Activated CD4-positive, alpha-beta T cell treated with anti-CD3 and anti-CD28 coated beads for 1 hour (primary cell): ENCODE measurements around the gene LSS.
"Not testable (repeated sequence)": the region's sequence is repeated elsewhere in the genome, so short reads cannot be mapped to it uniquely, and the experiment has no call there.

Experiments used
- DNase-seq: peaks from one replicate; pipeline ENCODE4 v3.0.0-alpha.2; 2020

Gene LSS

GRCh38 chr21:46202592-46203202 is 25.9 kb downstream of the LSS start:
- DNase-seq = no peak

DNA sequence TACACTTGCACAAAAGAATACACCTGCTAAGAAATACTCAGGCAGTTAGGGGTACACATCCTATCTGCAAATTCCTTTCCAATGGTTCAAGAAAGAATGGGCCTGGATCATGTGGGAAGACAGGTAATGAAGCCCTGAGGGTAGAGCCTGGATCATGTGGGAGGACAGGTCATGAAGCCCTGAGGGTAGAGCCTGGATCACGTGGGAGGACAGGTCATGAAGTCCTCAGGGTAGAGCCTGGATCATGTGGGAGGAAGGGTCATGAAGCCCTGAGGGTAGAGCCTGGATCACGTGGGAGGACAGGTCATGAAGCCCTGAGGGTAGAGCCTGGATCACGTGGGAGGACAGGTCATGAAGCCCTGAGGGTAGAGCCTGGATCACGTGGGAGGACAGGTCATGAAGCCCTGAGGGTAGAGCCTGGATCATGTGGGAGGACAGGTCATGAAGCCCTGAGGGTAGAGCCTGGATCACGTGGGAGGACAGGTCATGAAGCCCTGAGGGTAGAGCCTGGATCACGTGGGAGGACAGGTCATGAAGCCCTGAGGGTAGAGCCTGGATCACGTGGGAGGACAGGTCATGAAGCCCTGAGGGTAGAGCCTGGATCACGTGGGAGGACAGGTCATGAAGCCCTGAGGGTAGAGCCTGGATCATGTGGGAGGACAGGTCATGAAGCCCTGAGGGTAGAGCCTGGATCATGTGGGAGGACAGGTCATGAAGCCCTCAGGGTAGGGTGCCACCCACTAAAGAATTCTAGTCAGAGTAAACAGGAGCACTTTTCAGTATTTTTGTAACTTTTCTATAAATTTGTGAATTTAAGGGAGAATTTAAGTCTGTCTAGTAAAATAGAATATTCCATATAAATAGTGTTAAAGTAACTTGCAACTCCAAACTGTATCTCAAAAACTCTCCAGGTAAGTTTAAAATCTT is 27.4 kb downstream of the LSS start:
- DNase-seq = not testable (repeated sequence)

DNA sequence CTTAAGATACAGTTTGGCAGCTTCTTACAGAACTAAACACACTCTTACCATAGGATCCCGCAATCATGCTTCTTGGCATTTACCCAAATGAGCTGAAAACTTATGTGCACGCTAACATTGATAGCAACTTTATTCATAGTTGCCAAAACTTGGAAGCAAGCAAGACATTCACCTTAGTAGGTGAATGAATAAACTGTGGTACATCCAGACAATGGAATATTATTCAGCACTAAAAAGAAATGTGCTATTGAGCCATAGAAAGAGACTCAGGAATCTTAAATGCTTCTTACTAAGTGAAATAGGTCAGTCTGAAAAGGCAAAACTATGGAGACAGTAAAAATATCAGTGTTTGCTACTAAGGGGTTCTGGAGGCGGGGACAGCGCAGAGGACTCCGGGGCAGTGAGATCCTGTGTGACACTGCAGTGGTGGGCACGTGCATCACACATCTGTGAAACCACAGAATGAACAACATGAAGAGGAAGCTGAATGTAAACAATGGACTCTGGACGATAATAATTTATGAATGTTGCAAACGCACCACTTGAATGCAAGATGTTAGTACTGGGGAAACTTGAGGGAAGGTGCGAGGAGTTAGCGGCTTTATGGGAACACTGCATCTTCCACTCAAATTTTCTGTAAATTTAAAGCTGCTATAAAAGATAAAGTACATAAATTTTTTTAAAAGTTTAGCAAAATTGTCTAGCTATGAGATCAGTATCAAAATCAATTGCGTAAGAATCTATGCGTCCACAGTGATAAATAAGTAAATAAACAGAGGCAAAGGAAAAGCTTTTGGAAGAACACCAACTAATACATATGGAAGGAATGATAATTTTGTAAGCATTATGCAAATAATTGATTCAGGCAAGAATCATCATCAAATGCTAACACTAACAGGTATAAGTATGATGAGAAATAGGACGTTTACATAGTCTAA is 28.9 kb downstream of the LSS start:
- no peak for DNase-seq

DNA sequence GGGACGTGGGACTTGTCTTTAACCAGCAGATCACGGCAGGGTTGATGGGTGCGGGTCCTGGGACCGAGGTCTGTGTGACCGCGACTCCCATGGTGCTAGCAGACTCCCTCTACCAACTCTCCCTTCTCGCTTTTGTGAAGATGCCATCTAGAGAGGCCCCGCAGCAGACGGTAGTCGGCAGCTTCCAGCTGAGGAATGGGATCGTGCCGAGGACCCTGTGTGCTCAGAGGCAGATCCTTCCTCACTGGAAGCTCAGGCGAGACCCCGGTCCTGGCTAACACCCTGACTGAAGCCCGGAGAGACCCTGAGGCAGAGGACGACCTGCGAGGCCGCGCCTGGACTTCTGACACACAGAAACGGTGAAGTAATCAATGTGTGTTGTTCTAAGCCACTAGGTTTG is 31.8 kb downstream of the LSS start:
- DNase-seq = peak; percentile 0

DNA sequence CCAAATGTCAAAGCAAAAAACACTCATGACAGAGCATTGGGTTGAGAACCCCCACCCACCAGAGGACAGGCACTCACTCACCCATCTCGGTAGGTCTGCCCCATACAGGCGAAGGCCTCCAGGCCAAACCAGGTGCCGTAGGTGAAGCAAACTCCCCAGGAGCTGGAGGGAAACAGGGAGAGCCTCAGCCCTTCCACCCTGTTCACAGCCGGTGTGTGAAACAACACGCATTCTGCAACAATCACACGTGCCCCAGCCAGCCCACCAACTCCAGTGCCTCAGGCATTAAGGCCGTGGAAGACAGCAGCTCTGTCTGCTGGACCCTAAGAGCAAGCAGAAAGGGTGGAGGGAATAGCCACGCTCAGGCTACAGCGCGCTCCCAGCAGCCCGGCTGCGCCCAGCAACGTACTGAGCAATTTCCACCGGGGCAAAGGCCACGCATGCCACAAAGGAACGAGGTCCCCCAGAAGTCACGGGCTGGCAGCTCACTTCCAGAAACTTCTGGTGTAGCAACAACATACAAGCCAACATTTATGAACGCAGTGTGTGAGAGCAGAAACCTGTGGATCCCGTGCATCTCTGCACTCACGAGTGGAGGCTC is 32.9 kb downstream of the LSS start:
- DNase-seq = peak; percentile 1

DNA sequence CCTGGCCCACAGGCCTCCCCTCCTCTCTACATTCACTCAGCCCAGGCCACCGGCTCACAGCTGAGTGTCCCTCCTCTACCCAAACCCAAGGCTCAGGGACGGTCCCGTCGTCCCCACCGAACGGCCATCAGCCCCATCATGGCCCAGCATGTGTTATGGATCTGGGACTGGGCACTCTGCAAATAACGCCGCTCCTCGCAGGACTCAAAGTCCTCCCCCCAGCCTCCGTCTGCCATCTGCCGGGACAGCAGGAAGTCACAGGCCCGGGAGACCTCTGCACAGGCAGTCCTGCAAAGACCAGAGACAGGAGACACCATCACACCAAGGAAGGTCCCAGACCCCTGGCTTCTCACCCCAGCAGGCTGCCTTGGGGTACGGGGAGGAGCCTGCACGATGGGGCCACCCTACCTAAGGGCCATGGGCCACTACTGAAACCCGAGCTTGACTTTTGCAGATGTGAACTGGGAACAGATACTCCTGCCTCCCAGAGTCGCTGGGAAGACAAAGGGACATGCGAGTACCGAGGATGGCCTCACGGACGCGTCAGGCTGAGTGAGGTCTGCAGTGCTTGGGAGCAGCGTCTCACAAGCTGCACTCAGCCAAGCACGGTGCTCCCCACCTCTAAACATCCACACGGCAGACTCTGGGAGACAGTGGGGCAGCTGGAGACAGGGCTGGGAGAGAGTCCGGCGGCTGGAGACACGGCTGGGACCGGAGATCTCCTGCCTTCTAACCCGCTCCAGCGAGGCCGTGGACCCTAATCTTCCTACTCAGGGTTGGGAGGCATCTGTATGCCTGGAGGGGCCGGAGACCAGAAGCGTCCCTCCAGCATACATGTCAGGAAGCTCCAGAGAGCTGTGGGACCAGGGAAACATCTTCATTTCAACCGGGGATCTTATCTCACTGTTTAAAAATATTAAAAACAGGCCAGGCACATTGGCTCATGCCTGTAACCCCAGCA is 33.9 kb downstream of the LSS start:
- DNase-seq = peak; percentile 4

DNA sequence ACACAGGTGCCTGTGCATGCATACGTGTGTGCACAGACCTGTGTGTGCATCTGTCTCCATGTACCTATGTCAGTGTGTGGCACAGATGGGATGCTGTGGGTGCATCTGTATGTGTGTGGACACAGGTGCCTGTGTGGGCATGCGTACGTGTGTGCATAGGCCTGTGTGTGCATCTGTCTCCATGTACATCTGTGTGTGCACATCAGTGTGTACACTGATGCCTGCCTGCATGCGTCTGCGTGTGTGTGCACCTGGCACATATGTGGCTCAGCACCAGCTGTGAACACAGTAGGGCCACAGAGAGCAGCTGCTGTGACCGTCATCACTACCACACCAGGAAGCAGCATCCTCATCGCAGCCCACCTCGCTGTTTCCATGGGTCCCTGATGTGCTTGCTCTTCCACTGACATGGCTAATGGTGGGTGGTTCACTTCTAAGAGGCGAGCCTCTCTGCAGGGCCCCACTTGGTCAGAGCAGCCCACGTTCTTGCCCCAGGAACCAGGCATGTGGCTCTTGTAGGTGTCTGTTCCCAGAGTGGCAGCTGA is 34.7 kb downstream of the LSS start:
- no peak for DNase-seq

- no peak for DNase-seq
Observed at GRCh38 chr21:46191686-46192575, 36.6 kb downstream of the LSS start.

- no peak for DNase-seq
Observed at GRCh38 chr21:46191257-46191685, 37.3 kb downstream of the LSS start.

DNA sequence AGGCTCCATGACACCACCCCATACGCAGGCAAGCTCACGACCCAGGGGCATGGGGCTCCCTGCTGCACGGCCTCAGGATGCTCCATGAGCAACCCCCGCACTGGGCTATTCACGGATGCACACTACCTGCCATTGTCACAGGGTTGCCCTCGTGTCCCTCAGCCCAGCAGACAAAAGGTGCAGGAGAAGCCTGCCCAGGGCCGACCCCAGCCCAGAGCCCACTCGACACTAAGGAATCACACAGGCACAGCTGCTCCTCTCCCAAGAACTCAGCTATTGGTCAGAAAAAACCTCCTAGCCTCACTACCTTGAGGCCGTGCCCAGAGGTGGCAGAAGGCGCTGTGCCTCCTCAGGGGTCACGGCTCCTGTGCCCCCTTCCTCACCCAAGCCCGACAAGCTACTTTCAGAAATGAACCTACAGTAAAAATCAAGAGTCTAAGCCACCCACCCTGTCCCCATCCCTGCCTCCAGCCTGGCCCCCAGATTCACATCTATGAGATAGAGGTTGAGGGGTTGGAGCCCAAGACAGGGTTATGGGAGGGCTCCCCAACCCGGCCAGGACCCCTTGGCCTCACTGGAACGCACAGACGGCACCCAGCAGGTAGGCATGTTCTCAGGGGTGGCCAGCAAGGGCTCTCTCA is 38.0 kb downstream of the LSS start:
- DNase-seq = no peak

GRCh38 chr21:46189959-46190490 is 38.5 kb downstream of the LSS start:
- DNase-seq = no peak

GRCh38 chr21:46189213-46189958 is 39.2 kb downstream of the LSS start:
- no peak for DNase-seq

DNA sequence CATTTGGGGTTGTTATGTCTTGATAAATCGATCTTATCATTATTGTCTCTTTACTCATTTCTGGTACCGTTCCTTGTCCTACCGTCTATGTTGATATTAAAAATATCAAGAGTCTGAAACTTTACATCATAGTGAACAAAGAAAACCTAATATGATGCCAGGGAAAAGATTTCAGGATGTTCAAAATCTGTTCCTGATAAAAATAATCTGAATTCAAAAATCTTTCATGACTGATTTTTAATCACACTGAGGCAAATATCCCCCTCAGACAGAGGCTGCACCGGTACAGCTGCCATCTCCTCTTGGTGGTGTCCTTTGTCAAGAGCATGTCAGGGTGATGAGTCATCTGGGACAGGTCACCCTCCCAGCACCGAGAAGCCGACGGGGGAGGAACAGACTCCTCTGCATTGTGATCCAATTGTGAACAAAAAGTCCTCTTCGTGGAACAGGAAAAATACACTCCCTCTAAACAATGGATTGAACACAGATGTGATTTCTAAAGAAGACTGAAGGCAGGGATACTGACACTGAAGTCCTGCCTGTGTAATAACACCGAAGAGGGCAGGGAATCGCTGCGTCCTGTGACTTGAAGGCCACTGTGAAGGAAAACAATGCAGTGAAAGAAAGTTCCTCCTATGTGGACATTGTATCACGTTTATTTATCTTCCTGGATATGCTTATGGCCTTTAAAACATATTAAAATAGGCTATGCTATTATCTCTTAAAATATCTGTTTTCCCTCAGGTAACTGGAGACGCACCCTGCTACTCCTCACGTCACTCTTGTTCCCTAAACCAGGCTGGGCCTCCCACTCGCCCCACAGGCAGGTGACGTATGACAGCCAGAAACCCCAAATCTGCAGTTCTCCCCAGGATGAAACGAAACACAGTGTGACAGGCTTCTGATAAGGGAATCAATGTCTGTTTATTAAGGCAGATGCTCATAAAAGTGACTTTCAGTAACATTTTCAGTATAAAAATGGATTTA is 40.1 kb downstream of the LSS start:
- no peak for DNase-seq

DNA sequence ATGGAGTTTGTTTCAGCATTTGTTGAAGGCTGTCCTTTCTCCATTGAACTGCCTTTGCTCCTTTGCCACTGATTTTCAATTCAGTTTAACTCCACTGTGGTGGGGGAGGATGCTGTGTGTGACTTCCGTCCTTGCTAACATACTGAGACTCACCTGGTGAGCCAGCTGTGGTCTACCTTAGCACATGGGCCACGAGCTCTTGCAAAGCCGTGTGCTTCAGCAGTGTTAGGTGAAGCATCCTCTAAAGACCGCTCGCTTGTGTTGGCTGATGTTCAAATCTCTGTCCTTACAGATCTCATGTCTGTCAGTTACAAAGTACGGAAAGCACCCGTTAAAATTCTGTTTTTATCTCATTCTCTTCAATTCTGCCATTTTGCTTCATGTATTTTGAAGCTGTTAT is 40.8 kb downstream of the LSS start:
- no peak for DNase-seq

DNA sequence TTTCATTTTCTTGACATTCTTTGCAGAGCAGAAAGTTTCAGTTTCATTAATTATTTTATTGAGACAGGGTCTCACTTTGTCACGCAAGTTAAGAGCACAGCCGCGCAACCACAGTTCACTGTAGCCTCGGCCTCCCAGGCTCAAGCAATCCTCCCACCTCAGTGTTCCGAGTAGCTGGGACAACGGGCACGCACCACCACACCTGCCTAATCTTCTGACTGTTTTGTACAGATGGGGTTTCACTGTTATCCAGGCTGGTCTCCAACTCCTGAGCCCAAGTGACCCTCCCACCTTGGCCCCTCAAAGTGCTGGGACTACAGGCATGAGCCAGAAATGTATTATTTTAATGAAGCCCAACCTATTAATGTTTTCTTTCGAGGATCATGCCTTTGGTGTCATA is 41.3 kb downstream of the LSS start:
- DNase-seq = no peak

- DNase-seq = no peak
Observed at GRCh38 chr21:46185716-46186115, 42.9 kb downstream of the LSS start.
